BE2C (cell line): ENCODE results near the gene POLR1F.

ENCODE experiments used
- DNase-seq: peaks from one replicate; pipeline ENCODE4 v3.0.0-alpha.2; 2020
- H3K27me3 ChIP-seq: fragments of 250-450 bp; sonication (Bioruptor Pico); 2 replicates; pipeline ENCODE4 v1.5.1; 2020; ENCODE audit warnings: mild to moderate bottlenecking
- H3K36me3 ChIP-seq: fragments of 250-450 bp; sonication (Bioruptor Pico); 2 replicates; pipeline ENCODE4 v1.5.1; 2020; ENCODE audit warnings: mild to moderate bottlenecking
- H3K4me1 ChIP-seq: fragments of 250-450 bp; sonication (Bioruptor Pico); 2 replicates; pipeline ENCODE4 v1.5.1; 2020
- H3K4me3 ChIP-seq: 2 replicates; pipeline ENCODE4 v1.5.1; 2011; ENCODE audit warnings: low read depth, low read length
- H3K9me3 ChIP-seq: fragments of 250-450 bp; sonication (Bioruptor Pico); 2 replicates; pipeline ENCODE4 v1.5.1; 2020
- CTCF ChIP-seq: IDR thresholded peaks from 2 replicates; pipeline ENCODE4 v1.5.1; 2012; ENCODE audit warnings: mild to moderate bottlenecking, low read depth, low read length

POLR1F gene

DNA sequence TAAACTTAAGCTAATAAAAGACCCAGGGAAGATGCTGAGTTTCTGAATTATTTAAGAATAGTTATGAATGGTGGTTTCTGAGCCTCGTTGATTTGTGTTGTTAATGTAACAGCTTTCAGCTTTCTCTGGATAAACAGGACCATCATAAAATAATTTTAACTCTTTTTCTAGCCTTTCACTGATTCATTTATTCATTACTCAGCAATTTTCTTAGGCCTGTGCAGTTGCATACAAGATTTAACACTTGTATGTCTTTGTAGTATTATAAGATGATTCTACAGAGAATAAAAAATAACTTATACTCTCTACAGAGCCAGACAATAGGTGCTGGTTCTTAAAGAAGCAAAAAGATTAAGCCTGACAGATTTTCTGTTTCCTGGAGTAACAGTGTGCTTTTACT is 35.2 kb upstream of the POLR1F start:
- Histone ChIP-seq H3K4me3 (no peak overlapping the region), H3K9me3 (no peaks in the 10 kb centered on the region), H3K27me3 (peaks cover 27% of the 10 kb centered on the region), H3K4me1 (no peaks in the 10 kb centered on the region), H3K36me3 (no peaks in the 10 kb centered on the region)
- TF ChIP-seq CTCF = no peak
- no peak for DNase-seq

GRCh38 chr7:19728716-19729115 is 19.9 kb upstream of the POLR1F start:
- no peaks in the 10 kb centered on the region for H3K4me1 ChIP-seq
- no peak for TF ChIP-seq CTCF
- no peaks in the 10 kb centered on the region for H3K36me3 ChIP-seq
- DNase-seq = no peak
- no peaks in the 10 kb centered on the region for H3K9me3 ChIP-seq
- H3K4me3 ChIP-seq = no peak overlapping the region
- peaks cover 14% of the 10 kb centered on the region for H3K27me3 ChIP-seq

- TF ChIP-seq CTCF = no peak
- Histone ChIP-seq H3K36me3 (no peaks in the 10 kb centered on the region), H3K9me3 (no peaks in the 10 kb centered on the region), H3K4me3 (no peak overlapping the region), H3K4me1 (no peaks in the 10 kb centered on the region), H3K27me3 (peaks cover 17% of the 10 kb centered on the region)
- DNase-seq = no peak
These were observed 16.9 kb upstream of the POLR1F start for GRCh38 chr7:19725770-19726169.

GRCh38 chr7:19715499-19715898 is 6.7 kb upstream of the POLR1F start:
- H3K4me3 ChIP-seq = no peak overlapping the region
- TF ChIP-seq CTCF = no peak
- peaks cover 12% of the 10 kb centered on the region for H3K27me3 ChIP-seq
- no peaks in the 10 kb centered on the region for H3K36me3 ChIP-seq
- no peaks in the 10 kb centered on the region for H3K4me1 ChIP-seq
- no peaks in the 10 kb centered on the region for H3K9me3 ChIP-seq
- DNase-seq = no peak

- Histone ChIP-seq H3K9me3 (no peaks in the 10 kb centered on the region), H3K4me3 (no peak overlapping the region), H3K36me3 (no peaks in the 10 kb centered on the region), H3K27me3 (peaks cover 12% of the 10 kb centered on the region), H3K4me1 (no peaks in the 10 kb centered on the region)
- DNase-seq = peak; percentile 38
- TF ChIP-seq CTCF = peak; percentile 63
These were observed 4.8 kb upstream of the POLR1F start for GRCh38 chr7:19713676-19714075.

DNA sequence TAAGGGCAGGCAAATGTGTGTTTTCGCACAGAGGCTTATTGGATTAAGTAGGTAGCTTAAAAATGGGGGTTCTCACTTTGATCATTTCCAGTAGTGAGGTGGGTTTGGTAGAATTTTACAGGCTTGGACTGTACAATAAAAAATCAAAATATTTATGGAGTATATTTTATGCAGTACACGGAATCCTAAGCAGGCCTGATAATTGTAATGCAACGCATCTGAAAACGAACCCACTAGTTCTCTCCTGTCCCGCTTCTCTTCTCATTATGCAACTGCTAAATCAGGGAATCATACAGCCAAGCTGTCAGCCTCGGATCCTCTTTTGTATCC is 377 bp upstream of the POLR1F start:
- no peak for TF ChIP-seq CTCF
- no peaks in the 10 kb centered on the region for H3K36me3 ChIP-seq
- H3K4me1 ChIP-seq = no peaks in the 10 kb centered on the region
- H3K4me3 ChIP-seq = peak overlapping the region; percentile 3; the same call in 1 of the 2 replicates
- H3K27me3 ChIP-seq = no peaks in the 10 kb centered on the region; the same call in 1 of the 2 replicates
- H3K9me3 ChIP-seq = no peaks in the 10 kb centered on the region
- no peak for DNase-seq
